WTC11 (cell line): Measurements from ENCODE around the gene SPDYE16. TPM values are rescaled to one million over a fixed set of nuclear protein-coding genes. Genes with fewer than 3 reads are reported as not detected.
"Not testable (repeated sequence)": the region's sequence is repeated elsewhere in the genome, so short reads cannot be mapped to it uniquely, and the experiment has no call there.

Source experiments
- ATAC-seq: fragments of 200-7000 bp; cut with Tn5 transposase; 2 replicates; pipeline ENCODE4 v1.10.0; 2021; ENCODE audit warnings: mild to moderate bottlenecking, moderate library complexity
- CTCF ChIA-PET: fragments of 300-600 bp; sonication (Branson Sonifier 250); formaldehyde crosslinking; loops from one replicate; lab custom pipeline; 2021; ENCODE audit warnings: antibody characterized with exemption; lab: Charles Lee
- POLR2A ChIA-PET: fragments of 350-600 bp; sonication (Branson Sonifier 250); formaldehyde crosslinking; loops from one replicate; lab custom pipeline; 2021; ENCODE audit warnings: antibody characterized with exemption; lab: Charles Lee
- DNase-seq: peaks from one replicate; pipeline ENCODE4 v3.0.0; 2021; ENCODE audit warnings: low spot score
- H3K27ac Mint-ChIP-seq: 2 replicates; pipeline ENCODE4 v1.8.0; 2021; ENCODE audit warnings: mixed read lengths
- H3K27me3 Mint-ChIP-seq: 2 replicates; pipeline ENCODE4 v1.8.0; 2021; ENCODE audit warnings: low read depth, mild to moderate bottlenecking, moderate library complexity, mixed read lengths
- H3K36me3 Mint-ChIP-seq: 2 replicates; pipeline ENCODE4 v1.8.0; 2021; ENCODE audit warnings: mixed read lengths
- H3K4me1 Mint-ChIP-seq: 2 replicates; pipeline ENCODE4 v1.8.0; 2022; ENCODE audit warnings: mixed read lengths
- H3K4me3 Mint-ChIP-seq: 2 replicates; pipeline ENCODE4 v1.8.0; 2021; ENCODE audit warnings: mild to moderate bottlenecking, moderate library complexity, mixed read lengths
- H3K9me3 Mint-ChIP-seq: 2 replicates; pipeline ENCODE4 v1.8.0; 2021; ENCODE audit warnings: mixed read lengths
- ARID4B ChIP-seq: sonication (generic); formaldehyde crosslinking; IDR thresholded peaks from 2 replicates; pipeline ENCODE4 v1.8.0; 2023; ENCODE audit warnings: missing genetic modification reagents, mild to moderate bottlenecking, borderline replicate concordance
- ATF1 ChIP-seq: sonication (generic); formaldehyde crosslinking; IDR thresholded peaks from 2 replicates; pipeline ENCODE4 v1.8.1; 2023; ENCODE audit warnings: mild to moderate bottlenecking, moderate library complexity, missing genetic modification reagents
- ATF6 ChIP-seq: sonication (generic); formaldehyde crosslinking; IDR thresholded peaks from 2 replicates; pipeline ENCODE4 v1.8.1; 2023; ENCODE audit warnings: mild to moderate bottlenecking, missing genetic modification reagents
- CDX4 ChIP-seq: fragments of 250-450 bp; sonication (Bioruptor Pico); IDR thresholded peaks from 2 replicates; pipeline ENCODE4 v1.9.0; 2021; ENCODE audit warnings: moderate library complexity, mild to moderate bottlenecking, inconsistent platforms, borderline replicate concordance
- CREM ChIP-seq: sonication (generic); formaldehyde crosslinking; IDR thresholded peaks from 2 replicates; pipeline ENCODE4 v1.8.1; 2022; ENCODE audit warnings: mild to moderate bottlenecking, missing genetic modification reagents, moderate library complexity
- ELF4 ChIP-seq: sonication (generic); formaldehyde crosslinking; IDR thresholded peaks from 2 replicates; pipeline ENCODE4 v1.8.1; 2022; ENCODE audit warnings: low read depth, mild to moderate bottlenecking, moderate library complexity, missing genetic modification reagents
- FOXK1 ChIP-seq: sonication (generic); formaldehyde crosslinking; IDR thresholded peaks from 2 replicates; pipeline ENCODE4 v1.8.0; 2022; ENCODE audit warnings: mild to moderate bottlenecking, moderate library complexity, missing genetic modification reagents
- GTF2I ChIP-seq: fragments of 250-450 bp; sonication (Bioruptor Pico); conservative IDR thresholded peaks from 2 replicates; pipeline ENCODE4 v1.4.0; 2021; ENCODE audit warnings: mild to moderate bottlenecking
- KAT7 ChIP-seq: sonication (generic); formaldehyde crosslinking; IDR thresholded peaks from 2 replicates; pipeline ENCODE4 v1.8.1; 2023; ENCODE audit warnings: missing genetic modification reagents, mild to moderate bottlenecking, borderline replicate concordance
- MAX ChIP-seq: sonication (generic); formaldehyde crosslinking; IDR thresholded peaks from 2 replicates; pipeline ENCODE4 v1.8.0; 2022; ENCODE audit warnings: mild to moderate bottlenecking, missing genetic modification reagents
- OVOL2 ChIP-seq: fragments of 250-450 bp; sonication (Bioruptor Pico); IDR thresholded peaks from 2 replicates; pipeline ENCODE4 v1.9.0; 2021; ENCODE audit warnings: mild to moderate bottlenecking, borderline replicate concordance
- TEAD4 ChIP-seq: sonication (generic); formaldehyde crosslinking; IDR thresholded peaks from 2 replicates; pipeline ENCODE4 v1.8.0; 2022; ENCODE audit warnings: mild to moderate bottlenecking, missing genetic modification reagents
- USF2 ChIP-seq: sonication (generic); formaldehyde crosslinking; IDR thresholded peaks from 2 replicates; pipeline ENCODE4 v1.8.1; 2023; ENCODE audit warnings: mild to moderate bottlenecking, missing genetic modification reagents, moderate library complexity
- ZBTB21 ChIP-seq: sonication (generic); formaldehyde crosslinking; IDR thresholded peaks from 2 replicates; pipeline ENCODE4 v1.8.1; 2023; ENCODE audit warnings: mild to moderate bottlenecking, missing genetic modification reagents, borderline replicate concordance
- ZNF121 ChIP-seq: sonication (generic); formaldehyde crosslinking; IDR thresholded peaks from 2 replicates; pipeline ENCODE4 v1.8.0; 2023; ENCODE audit warnings: missing genetic modification reagents
- ZNF263 ChIP-seq: sonication (generic); formaldehyde crosslinking; IDR thresholded peaks from 2 replicates; pipeline ENCODE4 v1.8.1; 2022; ENCODE audit warnings: low read depth, mild to moderate bottlenecking, moderate library complexity, missing genetic modification reagents
- total RNA-seq: library from RNA; stranded (reverse); gene quantifications from 3 replicates; pipeline ENCODE4 v1.2.3, GENCODE V29; 2021
- TF ChIP-seq, protein P1 (sequence below): sonication (generic); formaldehyde crosslinking; IDR thresholded peaks from 2 replicates; pipeline ENCODE4 v1.8.1; 2023; ENCODE audit warnings: mild to moderate bottlenecking, missing genetic modification reagents, borderline replicate concordance

Gene SPDYE16
- total RNA-seq, 1 experiment from 2014 or later = not detected

DNA sequence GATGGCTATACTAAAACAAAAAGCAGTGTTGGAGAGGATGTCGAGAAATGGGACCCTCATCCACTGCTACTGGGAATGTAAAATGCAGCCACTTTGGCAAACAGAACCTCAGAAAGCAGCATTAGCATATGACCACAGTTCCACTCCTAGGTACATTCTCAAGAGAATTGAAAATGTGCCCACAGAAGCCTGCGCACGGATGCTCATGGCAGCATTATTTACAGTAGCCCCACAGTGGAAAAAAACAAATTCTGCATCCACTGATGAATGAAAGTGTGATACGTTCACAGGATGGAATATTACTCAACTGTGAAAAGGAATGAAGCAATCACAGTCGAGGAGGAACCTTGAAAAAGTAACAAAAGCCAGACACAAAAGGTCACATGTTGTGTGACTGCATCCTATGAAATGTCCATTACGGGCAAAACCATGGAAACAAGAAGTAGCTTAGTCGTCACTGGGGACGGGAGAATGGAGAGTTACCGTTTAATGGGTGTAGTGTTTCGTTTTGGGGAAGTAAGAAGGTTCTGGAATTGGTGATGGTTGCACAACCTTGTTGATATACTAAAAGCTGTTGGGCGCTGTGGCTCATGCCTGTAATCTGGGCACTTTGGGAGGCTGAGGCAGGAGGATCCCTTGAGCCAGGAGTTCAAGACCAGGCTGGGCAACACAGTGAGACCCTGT is 35.2 kb downstream of the SPDYE16 start:
- H3K9me3 Mint-ChIP-seq = peaks cover 4% of the 10 kb centered on the region
- CTCF ChIA-PET = no interaction called here
- peaks cover 4% of the 10 kb centered on the region for H3K4me1 Mint-ChIP-seq
- no peak for TF ChIP-seq ATF1 (CRISPR knock-in tag)
- TF ChIP-seq ZNF263 (CRISPR knock-in tag) = no peak
- peak; percentile 52; the same call in 1 of the 2 replicates for TF ChIP-seq ZNF121 (CRISPR knock-in tag)
- TF ChIP-seq KAT7 (CRISPR knock-in tag) = no peak
- TF ChIP-seq, protein P1, sequence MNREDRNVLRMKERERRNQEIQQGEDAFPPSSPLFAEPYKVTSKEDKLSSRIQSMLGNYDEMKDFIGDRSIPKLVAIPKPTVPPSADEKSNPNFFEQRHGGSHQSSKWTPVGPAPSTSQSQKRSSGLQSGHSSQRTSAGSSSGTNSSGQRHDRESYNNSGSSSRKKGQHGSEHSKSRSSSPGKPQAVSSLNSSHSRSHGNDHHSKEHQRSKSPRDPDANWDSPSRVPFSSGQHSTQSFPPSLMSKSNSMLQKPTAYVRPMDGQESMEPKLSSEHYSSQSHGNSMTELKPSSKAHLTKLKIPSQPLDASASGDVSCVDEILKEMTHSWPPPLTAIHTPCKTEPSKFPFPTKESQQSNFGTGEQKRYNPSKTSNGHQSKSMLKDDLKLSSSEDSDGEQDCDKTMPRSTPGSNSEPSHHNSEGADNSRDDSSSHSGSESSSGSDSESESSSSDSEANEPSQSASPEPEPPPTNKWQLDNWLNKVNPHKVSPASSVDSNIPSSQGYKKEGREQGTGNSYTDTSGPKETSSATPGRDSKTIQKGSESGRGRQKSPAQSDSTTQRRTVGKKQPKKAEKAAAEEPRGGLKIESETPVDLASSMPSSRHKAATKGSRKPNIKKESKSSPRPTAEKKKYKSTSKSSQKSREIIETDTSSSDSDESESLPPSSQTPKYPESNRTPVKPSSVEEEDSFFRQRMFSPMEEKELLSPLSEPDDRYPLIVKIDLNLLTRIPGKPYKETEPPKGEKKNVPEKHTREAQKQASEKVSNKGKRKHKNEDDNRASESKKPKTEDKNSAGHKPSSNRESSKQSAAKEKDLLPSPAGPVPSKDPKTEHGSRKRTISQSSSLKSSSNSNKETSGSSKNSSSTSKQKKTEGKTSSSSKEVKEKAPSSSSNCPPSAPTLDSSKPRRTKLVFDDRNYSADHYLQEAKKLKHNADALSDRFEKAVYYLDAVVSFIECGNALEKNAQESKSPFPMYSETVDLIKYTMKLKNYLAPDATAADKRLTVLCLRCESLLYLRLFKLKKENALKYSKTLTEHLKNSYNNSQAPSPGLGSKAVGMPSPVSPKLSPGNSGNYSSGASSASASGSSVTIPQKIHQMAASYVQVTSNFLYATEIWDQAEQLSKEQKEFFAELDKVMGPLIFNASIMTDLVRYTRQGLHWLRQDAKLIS (CRISPR knock-in tag) = no peak
- TF ChIP-seq MAX (CRISPR knock-in tag) = no peak
- TF ChIP-seq OVOL2 (CRISPR knock-in tag) = no peak
- TF ChIP-seq TEAD4 (CRISPR knock-in tag) = no peak
- TF ChIP-seq CDX4 = no peak
- peaks cover 16% of the 10 kb centered on the region for H3K36me3 Mint-ChIP-seq
- DNase-seq (no peak), ATAC-seq (no peak)
- no peak overlapping the region for H3K27ac Mint-ChIP-seq
- no peaks in the 10 kb centered on the region for H3K27me3 Mint-ChIP-seq
- no peak overlapping the region for H3K4me3 Mint-ChIP-seq
- POLR2A ChIA-PET = no interaction called here

GRCh38 chr7:76506643-76507042 is 36.5 kb downstream of the SPDYE16 start:
- peaks cover 19% of the 10 kb centered on the region for H3K36me3 Mint-ChIP-seq
- POLR2A ChIA-PET, H3K27ac Mint-ChIP-seq, ATAC-seq, H3K9me3 Mint-ChIP-seq, H3K27me3 Mint-ChIP-seq, H3K4me3 Mint-ChIP-seq, H3K4me1 Mint-ChIP-seq, DNase-seq, CTCF ChIA-PET: not testable (repeated sequence)
- peak; percentile 91 for TF ChIP-seq ZNF121 (CRISPR knock-in tag)

DNA sequence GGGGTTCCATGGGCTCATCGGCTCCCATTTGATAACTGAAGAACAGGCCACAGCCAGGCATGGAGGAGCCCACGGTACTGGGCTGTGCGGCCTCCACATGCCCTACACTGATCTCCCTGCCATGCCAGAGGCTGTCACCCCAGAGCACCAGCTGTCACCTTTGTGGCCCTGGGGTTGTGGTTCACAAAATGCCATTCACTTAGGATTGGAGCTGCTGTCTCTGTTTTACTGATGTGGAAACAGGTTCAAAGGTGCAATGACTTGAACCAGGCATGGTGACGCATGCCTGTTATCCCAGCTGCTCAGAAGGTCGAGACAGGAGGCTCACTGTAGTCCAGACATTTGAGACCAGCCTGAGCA is 37.0 kb downstream of the SPDYE16 start:
- ChIA-PET CTCF (no interaction called here), POLR2A (no interaction called here)
- Mint-ChIP-seq H3K9me3 (peaks cover 4% of the 10 kb centered on the region), H3K36me3 (peaks cover 20% of the 10 kb centered on the region), H3K27me3 (no peaks in the 10 kb centered on the region), H3K27ac (no peak overlapping the region), H3K4me1 (peaks cover 4% of the 10 kb centered on the region), H3K4me3 (no peak overlapping the region)
- TF ChIP-seq FOXK1 (CRISPR knock-in tag) (no peak), OVOL2 (CRISPR knock-in tag) (no peak), ELF4 (CRISPR knock-in tag) (no peak), CREM (CRISPR knock-in tag) (no peak), ARID4B (CRISPR knock-in tag) (no peak), USF2 (CRISPR knock-in tag) (no peak), KAT7 (CRISPR knock-in tag) (no peak), ATF6 (CRISPR knock-in tag) (no peak), GTF2I (no peak), ZBTB21 (CRISPR knock-in tag) (no peak)
- DNase-seq (no peak), ATAC-seq (no peak)
